ENCODE measurements around the gene NSD2. TPM values are rescaled to one million over a fixed set of nuclear protein-coding genes. Genes with fewer than 3 reads are reported as not detected.

Gene NSD2
- total RNA-seq, 3 donors from 2014 or later, result 84.0 to 97.0 (median 91.0) TPM

GRCh38 chr4:1883583-1883982 lies 12.4 kb downstream of the NSD2 start:
- no peak for DNase-seq
- Mint-ChIP-seq H3K4me1 (ENCODE audit: low read depth) (peaks cover 28% of the 10 kb centered on the region), H3K36me3 (ENCODE audit: insufficient read depth) (peaks cover 10% of the 10 kb centered on the region), H3K27me3 (ENCODE audit: low read depth) (no peaks in the 10 kb centered on the region), H3K4me3 (no peak overlapping the region), H3K9me3 (no peaks in the 10 kb centered on the region)
- ATAC-seq, result no peak

- no peaks in the 10 kb centered on the region for H3K9me3 Mint-ChIP-seq
- no peak overlapping the region for H3K4me3 Mint-ChIP-seq
- peaks cover 23% of the 10 kb centered on the region for H3K4me1 Mint-ChIP-seq (ENCODE audit: low read depth)
- peaks cover 8% of the 10 kb centered on the region for H3K36me3 Mint-ChIP-seq (ENCODE audit: insufficient read depth)
- no peaks in the 10 kb centered on the region for H3K27me3 Mint-ChIP-seq (ENCODE audit: low read depth)
- DNase-seq (no peak), ATAC-seq (no peak)
Observed at GRCh38 chr4:1885414-1885813, 14.2 kb downstream of the NSD2 start.

DNA sequence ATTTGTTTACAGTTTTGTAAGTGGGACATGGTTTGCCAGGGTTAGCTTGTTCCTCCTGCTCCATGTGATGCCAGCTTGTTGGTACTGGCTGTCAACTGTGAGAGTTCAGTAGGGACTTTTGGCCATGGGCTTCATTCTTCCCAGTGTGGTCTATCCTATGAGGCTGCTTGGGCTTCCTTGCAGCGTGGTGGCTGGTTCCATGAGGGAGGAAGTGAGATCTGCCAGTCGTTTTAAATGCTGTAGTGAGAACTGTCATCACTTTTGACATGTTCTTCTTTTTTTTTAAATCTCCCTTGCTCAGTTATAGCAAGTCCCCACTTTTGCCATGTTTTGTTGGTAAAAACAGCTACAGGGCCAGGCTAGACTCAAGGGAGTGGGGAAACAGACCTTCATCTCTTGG lies 15.9 kb downstream of the NSD2 start:
- no peak overlapping the region for H3K4me3 Mint-ChIP-seq
- peaks cover 5% of the 10 kb centered on the region for H3K36me3 Mint-ChIP-seq (ENCODE audit: insufficient read depth)
- DNase-seq (no peak), ATAC-seq (no peak)
- H3K4me1 Mint-ChIP-seq (ENCODE audit: low read depth), result peaks cover 15% of the 10 kb centered on the region
- no peaks in the 10 kb centered on the region for H3K27me3 Mint-ChIP-seq (ENCODE audit: low read depth)
- no peaks in the 10 kb centered on the region for H3K9me3 Mint-ChIP-seq

GRCh38 chr4:1890979-1891570 lies 19.9 kb downstream of the NSD2 start:
- no peaks in the 10 kb centered on the region for H3K9me3 Mint-ChIP-seq

DNA sequence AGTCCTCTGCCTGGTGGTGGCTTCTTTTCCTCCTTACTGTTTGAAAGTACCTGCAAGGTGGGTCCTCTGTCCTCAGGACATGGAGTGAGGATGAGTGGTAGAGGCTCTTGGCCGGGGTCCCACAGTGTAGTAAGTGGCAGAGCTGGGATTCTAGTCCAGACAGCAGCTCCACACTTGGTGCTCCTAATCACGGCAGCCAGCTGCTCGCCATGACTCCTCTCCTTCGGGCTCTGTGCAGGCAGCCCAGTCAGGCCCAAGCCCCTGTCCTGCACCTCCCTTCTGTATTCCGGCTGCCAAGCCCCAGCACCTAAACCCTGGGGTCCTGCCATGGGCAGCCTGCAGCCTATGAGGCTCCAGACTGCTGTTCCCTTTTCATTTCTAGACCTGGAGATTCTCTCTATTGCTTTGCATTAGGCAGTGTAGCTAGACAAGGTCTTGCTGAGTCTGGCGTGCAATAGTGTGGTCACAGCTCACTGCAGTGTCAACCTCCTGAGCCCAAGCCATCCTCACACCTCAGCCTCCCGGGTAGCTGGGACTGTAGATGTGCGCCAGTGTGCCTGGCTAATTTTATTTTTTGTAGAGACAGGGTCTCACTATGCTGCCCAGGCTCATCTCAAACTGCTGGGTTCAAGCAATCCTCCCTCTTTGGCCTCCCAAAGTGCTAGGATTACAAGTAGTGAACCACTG lies 24.9 kb downstream of the NSD2 start:
- H3K36me3 Mint-ChIP-seq (ENCODE audit: insufficient read depth), result peaks cover 6% of the 10 kb centered on the region
- DNase-seq (no peak), ATAC-seq (no peak)
- no peak overlapping the region for H3K4me3 Mint-ChIP-seq
- no peaks in the 10 kb centered on the region for H3K27me3 Mint-ChIP-seq (ENCODE audit: low read depth)
- H3K4me1 Mint-ChIP-seq (ENCODE audit: low read depth), result peaks cover 9% of the 10 kb centered on the region
- no peaks in the 10 kb centered on the region for H3K9me3 Mint-ChIP-seq

More at GRCh38 chr4:1890979-1891570, 19.9 kb downstream of the NSD2 start:
- H3K36me3 Mint-ChIP-seq (ENCODE audit: insufficient read depth), result peaks cover 6% of the 10 kb centered on the region
- DNase-seq (no peak), ATAC-seq (no peak)
- H3K4me3 Mint-ChIP-seq, result no peak overlapping the region
- H3K4me1 Mint-ChIP-seq (ENCODE audit: low read depth), result peaks cover 10% of the 10 kb centered on the region
- no peaks in the 10 kb centered on the region for H3K27me3 Mint-ChIP-seq (ENCODE audit: low read depth)

- Mint-ChIP-seq H3K4me3 (no peak overlapping the region), H3K36me3 (ENCODE audit: insufficient read depth) (peaks cover 9% of the 10 kb centered on the region), H3K4me1 (ENCODE audit: low read depth) (peaks cover 9% of the 10 kb centered on the region), H3K27me3 (ENCODE audit: low read depth) (no peaks in the 10 kb centered on the region), H3K9me3 (no peaks in the 10 kb centered on the region)
- ATAC-seq (no peak), DNase-seq (no peak)
Observed at GRCh38 chr4:1896658-1896991, 25.4 kb downstream of the NSD2 start.

GRCh38 chr4:1898007-1898406 lies 26.8 kb downstream of the NSD2 start:
- no peak for DNase-seq
- H3K27me3 Mint-ChIP-seq (ENCODE audit: low read depth), result no peaks in the 10 kb centered on the region
- peaks cover 10% of the 10 kb centered on the region for H3K36me3 Mint-ChIP-seq (ENCODE audit: insufficient read depth)
- no peak for ATAC-seq
- H3K4me1 Mint-ChIP-seq (ENCODE audit: low read depth), result peaks cover 9% of the 10 kb centered on the region
- H3K9me3 Mint-ChIP-seq, result no peaks in the 10 kb centered on the region
- H3K4me3 Mint-ChIP-seq, result no peak overlapping the region

DNA sequence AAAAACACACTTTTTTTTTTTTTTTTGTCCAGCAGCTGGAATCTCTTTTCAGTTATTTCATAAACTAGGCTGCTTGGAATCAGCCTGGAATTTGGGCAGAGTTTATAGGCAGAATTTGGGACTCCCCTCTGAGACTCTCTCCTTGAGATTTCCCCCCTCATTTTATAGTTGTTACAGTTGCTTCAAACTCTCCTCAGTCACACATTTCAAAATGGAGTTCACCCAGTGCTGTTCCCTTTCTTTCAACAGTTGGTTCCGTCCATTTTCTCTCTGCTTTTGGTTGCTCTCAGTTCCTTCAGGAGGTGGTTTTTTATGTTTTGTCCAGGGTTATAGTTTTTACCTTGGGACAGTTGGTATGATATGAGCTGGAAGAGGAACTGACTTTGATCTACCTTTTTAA lies 27.5 kb downstream of the NSD2 start:
- H3K4me3 Mint-ChIP-seq, result no peak overlapping the region
- peaks cover 15% of the 10 kb centered on the region for H3K36me3 Mint-ChIP-seq (ENCODE audit: insufficient read depth)
- DNase-seq (no peak), ATAC-seq (no peak)
- H3K4me1 Mint-ChIP-seq (ENCODE audit: low read depth), result peaks cover 9% of the 10 kb centered on the region
- H3K9me3 Mint-ChIP-seq, result no peaks in the 10 kb centered on the region
- H3K27me3 Mint-ChIP-seq (ENCODE audit: low read depth), result no peaks in the 10 kb centered on the region

DNA sequence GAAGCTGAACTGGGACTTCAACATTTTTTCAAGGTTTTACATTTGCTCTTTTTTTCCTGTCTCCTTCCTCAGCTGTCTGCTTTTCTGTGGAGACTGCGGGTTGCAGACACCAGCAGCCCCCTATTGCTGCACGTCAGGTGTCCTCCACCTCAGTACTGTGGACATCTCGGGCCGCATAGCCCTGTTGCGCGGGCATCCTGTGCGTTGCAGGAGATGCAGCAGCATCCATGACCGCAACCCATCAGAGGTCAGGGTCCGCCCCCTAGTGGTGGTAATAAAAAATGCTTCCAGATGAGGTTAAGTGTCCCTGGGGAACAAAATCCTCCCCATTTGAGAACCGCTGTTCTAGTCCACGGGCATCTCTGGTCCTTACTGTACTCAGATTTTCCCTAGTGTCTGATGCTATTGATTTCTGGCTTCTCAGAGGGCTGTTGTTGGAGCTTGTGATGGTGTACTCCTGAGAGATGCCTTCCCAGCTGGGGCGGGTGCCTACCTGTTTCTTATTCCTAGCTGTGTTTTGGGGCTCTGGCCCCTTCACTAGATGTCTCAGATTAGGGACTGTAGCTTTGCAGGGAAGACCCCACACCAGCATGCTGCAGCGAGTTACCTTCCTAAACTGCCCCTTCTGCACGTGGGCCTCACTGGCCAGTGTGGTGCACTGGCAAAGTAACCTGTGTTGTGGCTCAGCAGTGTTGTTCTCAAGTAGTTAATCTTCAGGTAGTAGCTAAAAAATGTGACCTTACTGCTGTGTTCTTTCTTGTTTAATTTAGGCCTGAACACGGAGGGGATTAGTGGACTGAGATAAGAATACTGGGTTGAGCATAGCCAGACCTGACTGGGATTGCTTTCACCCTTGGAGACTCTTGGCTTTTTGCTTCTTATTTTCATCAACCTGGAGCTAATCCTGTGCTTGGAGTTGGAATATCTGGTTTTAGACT lies 28.2 kb downstream of the NSD2 start:
- ATAC-seq, result peak; percentile 95 to 98
- H3K36me3 Mint-ChIP-seq (ENCODE audit: insufficient read depth), result peaks cover 20% of the 10 kb centered on the region
- DNase-seq, result peak; percentile 65
- H3K27me3 Mint-ChIP-seq (ENCODE audit: low read depth), result no peaks in the 10 kb centered on the region
- H3K4me1 Mint-ChIP-seq (ENCODE audit: low read depth), result peaks cover 9% of the 10 kb centered on the region
- H3K9me3 Mint-ChIP-seq, result no peaks in the 10 kb centered on the region
- no peak overlapping the region for H3K4me3 Mint-ChIP-seq

- Mint-ChIP-seq H3K4me1 (ENCODE audit: low read depth) (peaks cover 7% of the 10 kb centered on the region), H3K36me3 (ENCODE audit: insufficient read depth) (peaks cover 22% of the 10 kb centered on the region), H3K27me3 (ENCODE audit: low read depth) (no peaks in the 10 kb centered on the region), H3K9me3 (no peaks in the 10 kb centered on the region), H3K4me3 (no peak overlapping the region)
- ATAC-seq (no peak), DNase-seq (no peak)
Observed at GRCh38 chr4:1900087-1900433, 28.9 kb downstream of the NSD2 start.

DNA sequence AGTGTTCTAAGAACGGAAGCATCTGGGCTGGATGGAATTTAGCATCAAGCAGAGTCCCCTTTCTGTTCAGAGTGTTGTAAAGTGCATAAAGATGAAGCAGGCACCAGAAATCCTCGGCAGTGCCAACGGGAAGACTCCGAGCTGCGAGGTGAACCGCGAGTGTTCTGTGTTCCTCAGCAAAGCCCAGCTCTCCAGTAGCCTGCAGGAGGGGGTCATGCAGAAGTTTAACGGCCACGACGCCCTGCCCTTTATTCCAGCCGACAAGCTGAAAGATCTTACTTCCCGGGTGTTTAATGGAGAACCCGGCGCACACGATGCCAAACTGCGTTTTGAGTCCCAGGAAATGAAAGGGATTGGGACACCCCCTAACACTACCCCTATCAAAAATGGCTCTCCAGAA lies 29.4 kb downstream of the NSD2 start:
- H3K27me3 Mint-ChIP-seq (ENCODE audit: low read depth), result no peaks in the 10 kb centered on the region
- H3K9me3 Mint-ChIP-seq, result no peaks in the 10 kb centered on the region
- H3K4me3 Mint-ChIP-seq, result no peak overlapping the region
- no peak for DNase-seq
- peaks cover 23% of the 10 kb centered on the region for H3K36me3 Mint-ChIP-seq (ENCODE audit: insufficient read depth)
- ATAC-seq, result no peak
- H3K4me1 Mint-ChIP-seq (ENCODE audit: low read depth), result peaks cover 8% of the 10 kb centered on the region

DNA sequence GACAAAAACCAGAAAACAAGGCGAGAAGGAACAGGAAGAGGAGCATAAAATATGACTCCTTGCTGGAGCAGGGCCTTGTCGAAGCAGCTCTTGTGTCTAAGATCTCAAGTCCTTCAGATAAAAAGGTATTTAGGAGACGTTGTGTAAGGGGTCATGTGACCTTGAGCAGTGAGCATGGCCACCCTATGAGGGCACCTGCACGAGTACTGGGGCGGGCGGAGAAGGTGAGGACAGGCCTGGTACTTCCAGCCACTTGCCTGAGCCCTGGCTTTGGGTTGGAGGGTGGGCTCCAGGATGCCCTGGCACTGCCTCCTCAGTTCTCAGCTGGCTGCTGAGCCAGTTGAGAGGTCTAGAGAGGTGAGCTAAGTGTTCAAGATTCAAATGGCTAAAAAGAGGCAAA lies 29.9 kb downstream of the NSD2 start:
- no peak for DNase-seq
- Mint-ChIP-seq H3K4me3 (no peak overlapping the region), H3K36me3 (ENCODE audit: insufficient read depth) (peaks cover 23% of the 10 kb centered on the region), H3K9me3 (no peaks in the 10 kb centered on the region), H3K4me1 (ENCODE audit: low read depth) (peaks cover 9% of the 10 kb centered on the region), H3K27me3 (ENCODE audit: low read depth) (no peaks in the 10 kb centered on the region)
- no peak for ATAC-seq

DNA sequence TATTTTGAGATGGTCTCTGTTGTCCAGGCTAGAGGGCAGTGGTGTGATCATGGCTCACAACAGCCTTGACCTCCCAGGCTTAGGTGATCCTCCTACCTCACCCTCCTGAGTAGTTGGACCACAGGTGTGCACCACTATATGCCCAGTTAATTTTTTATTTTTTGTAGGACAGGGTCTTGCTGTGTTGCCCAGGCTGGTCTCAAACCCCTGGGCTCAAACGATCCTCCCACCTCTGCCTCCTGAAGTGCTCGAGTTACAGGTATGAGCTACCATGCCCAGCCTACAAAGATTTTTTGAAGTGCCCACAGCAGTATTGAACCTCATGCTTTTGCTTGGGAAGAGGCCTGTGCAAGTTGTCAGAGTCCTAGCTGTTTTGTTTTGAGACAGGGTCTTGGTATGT lies 31.1 kb downstream of the NSD2 start:
- Mint-ChIP-seq H3K27me3 (ENCODE audit: low read depth) (no peaks in the 10 kb centered on the region), H3K36me3 (ENCODE audit: insufficient read depth) (peaks cover 28% of the 10 kb centered on the region), H3K4me1 (ENCODE audit: low read depth) (peaks cover 20% of the 10 kb centered on the region), H3K4me3 (no peak overlapping the region), H3K9me3 (no peaks in the 10 kb centered on the region)
- DNase-seq (no peak), ATAC-seq (no peak)

GRCh38 chr4:1903035-1903434 lies 31.8 kb downstream of the NSD2 start:
- Mint-ChIP-seq H3K4me3 (no peak overlapping the region), H3K27me3 (ENCODE audit: low read depth) (no peaks in the 10 kb centered on the region), H3K36me3 (ENCODE audit: insufficient read depth) (peaks cover 28% of the 10 kb centered on the region), H3K9me3 (no peaks in the 10 kb centered on the region), H3K4me1 (ENCODE audit: low read depth) (peaks cover 25% of the 10 kb centered on the region)
- no peak for ATAC-seq
- DNase-seq, result no peak

DNA sequence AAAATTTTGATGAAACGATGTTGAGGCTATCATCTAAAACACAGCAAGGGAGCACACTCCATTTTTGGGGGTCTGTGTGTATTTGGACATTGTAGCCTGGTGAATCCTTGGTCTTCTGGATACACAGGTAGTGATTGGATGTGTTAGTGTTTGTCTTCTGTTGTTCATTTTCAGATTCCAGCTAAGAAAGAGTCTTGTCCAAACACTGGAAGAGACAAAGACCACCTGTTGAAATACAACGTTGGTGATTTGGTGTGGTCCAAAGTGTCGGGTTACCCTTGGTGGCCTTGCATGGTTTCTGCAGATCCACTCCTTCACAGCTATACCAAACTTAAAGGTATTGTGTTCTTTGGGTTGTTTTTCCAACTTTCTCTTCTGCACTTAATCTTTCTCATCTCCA lies 32.8 kb downstream of the NSD2 start:
- H3K4me3 Mint-ChIP-seq, result no peak overlapping the region
- peaks cover 24% of the 10 kb centered on the region for H3K4me1 Mint-ChIP-seq (ENCODE audit: low read depth)
- H3K27me3 Mint-ChIP-seq (ENCODE audit: low read depth), result no peaks in the 10 kb centered on the region
- no peaks in the 10 kb centered on the region for H3K9me3 Mint-ChIP-seq
- ATAC-seq (no peak), DNase-seq (no peak)
- H3K36me3 Mint-ChIP-seq (ENCODE audit: insufficient read depth), result peaks cover 28% of the 10 kb centered on the region
